ENCODE data around the gene CDH4.

Gene CDH4

GRCh38 chr20:61955668-61956395 lies 703.8 kb downstream of the CDH4 start:
- TF ChIP-seq REST (IDR thresholded peaks at IDR 0.05; ENCODE audit: insufficient read depth in 1 of 2, low read depth in 2 of 2, low read length in 2 of 2) (no peak), TAF1 (IDR thresholded peaks at IDR 0.05; ENCODE audit: borderline replicate concordance, insufficient read depth, low read length) (no peak), POLR2AphosphoS5 (IDR thresholded peaks at IDR 0.05; ENCODE audit: low read depth, low read length) (no peak), FOXP2 (optimal IDR thresholded peaks at IDR 0.05; ENCODE audit: borderline replicate concordance, extremely low read depth, extremely low read length, insufficient read depth) (no peak), SIN3A (IDR thresholded peaks at IDR 0.05; ENCODE audit: borderline replicate concordance, insufficient read depth, low read length) (no peak)

GRCh38 chr20:61956396-61957342 lies 704.6 kb downstream of the CDH4 start:
- TF ChIP-seq SIN3A (IDR thresholded peaks at IDR 0.05; ENCODE audit: borderline replicate concordance, insufficient read depth, low read length) (no peak), POLR2AphosphoS5 (IDR thresholded peaks at IDR 0.05; ENCODE audit: low read depth, low read length) (no peak), TAF1 (IDR thresholded peaks at IDR 0.05; ENCODE audit: borderline replicate concordance, insufficient read depth, low read length) (no peak), REST (IDR thresholded peaks at IDR 0.05; ENCODE audit: insufficient read depth in 1 of 2, low read depth in 2 of 2, low read length in 2 of 2) (no peak), FOXP2 (optimal IDR thresholded peaks at IDR 0.05; ENCODE audit: borderline replicate concordance, extremely low read depth, extremely low read length, insufficient read depth) (no peak)

DNA sequence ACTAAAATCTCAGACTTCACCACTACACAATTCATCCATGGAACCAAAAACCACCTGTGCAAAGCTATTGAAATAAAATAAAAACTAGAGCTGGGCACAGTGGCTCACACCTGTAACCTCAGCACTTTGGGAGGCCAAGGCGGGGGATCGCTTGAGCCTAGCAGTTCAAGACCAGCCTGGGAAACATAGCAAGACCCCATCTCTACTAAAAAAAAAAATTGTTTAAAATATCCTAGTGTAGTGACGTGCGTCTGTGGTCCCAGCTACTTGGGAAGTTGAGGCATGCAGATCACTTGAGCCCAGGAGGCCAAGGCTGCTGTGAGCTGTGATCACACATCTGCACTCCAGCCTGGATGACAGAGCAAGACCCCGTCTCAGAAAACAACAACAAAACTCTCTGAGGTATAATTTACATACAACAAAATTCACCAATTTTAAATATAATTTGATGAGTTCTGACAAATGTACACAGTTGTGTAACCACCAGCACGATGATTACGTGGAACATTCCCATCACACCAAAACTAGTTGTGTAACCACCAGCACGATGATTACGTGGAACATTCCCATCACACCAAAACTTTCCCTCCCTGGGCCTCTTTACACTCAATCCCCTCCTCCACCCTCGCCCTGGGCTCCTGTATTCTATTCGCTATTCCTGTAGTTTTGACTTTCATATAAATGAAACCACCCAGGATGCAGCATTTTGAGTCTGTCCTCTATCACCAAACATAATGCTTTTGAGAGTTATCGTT lies 706.1 kb downstream of the CDH4 start:
- no peak for TF ChIP-seq POLR2AphosphoS5 (IDR thresholded peaks at IDR 0.05; ENCODE audit: low read depth, low read length)
- no peak for TF ChIP-seq TAF1 (IDR thresholded peaks at IDR 0.05; ENCODE audit: borderline replicate concordance, insufficient read depth, low read length)
- TF ChIP-seq FOXP2 (optimal IDR thresholded peaks at IDR 0.05; ENCODE audit: borderline replicate concordance, extremely low read depth, extremely low read length, insufficient read depth), result no peak
- TF ChIP-seq REST (IDR thresholded peaks at IDR 0.05; ENCODE audit: insufficient read depth in 1 of 2, low read depth in 2 of 2, low read length in 2 of 2), result no peak
- no peak for TF ChIP-seq SIN3A (IDR thresholded peaks at IDR 0.05; ENCODE audit: borderline replicate concordance, insufficient read depth, low read length)

GRCh38 chr20:61958773-61959700 lies 707.0 kb downstream of the CDH4 start:
- no peak for TF ChIP-seq FOXP2 (optimal IDR thresholded peaks at IDR 0.05; ENCODE audit: borderline replicate concordance, extremely low read depth, extremely low read length, insufficient read depth)
- no peak for TF ChIP-seq REST (IDR thresholded peaks at IDR 0.05; ENCODE audit: insufficient read depth in 1 of 2, low read depth in 2 of 2, low read length in 2 of 2)
- no peak for TF ChIP-seq SIN3A (IDR thresholded peaks at IDR 0.05; ENCODE audit: borderline replicate concordance, insufficient read depth, low read length)

Measured in PFSK-1 (cell line).